ENCODE results near the gene ASAP2. TPM values are rescaled to one million over a fixed set of nuclear protein-coding genes. Genes with fewer than 3 reads are reported as not detected.
A peak's percentile ranks its signal among the peaks of the same experiment; 100 is the strongest.

The ASAP2 gene
- total and polyA plus RNA-seq, 9 of the 15 experiments (the other 6 are each of a cell fraction or from before 2014, with no cell fraction given): 0.06 to 4.3 (median 3.1) TPM

DNA sequence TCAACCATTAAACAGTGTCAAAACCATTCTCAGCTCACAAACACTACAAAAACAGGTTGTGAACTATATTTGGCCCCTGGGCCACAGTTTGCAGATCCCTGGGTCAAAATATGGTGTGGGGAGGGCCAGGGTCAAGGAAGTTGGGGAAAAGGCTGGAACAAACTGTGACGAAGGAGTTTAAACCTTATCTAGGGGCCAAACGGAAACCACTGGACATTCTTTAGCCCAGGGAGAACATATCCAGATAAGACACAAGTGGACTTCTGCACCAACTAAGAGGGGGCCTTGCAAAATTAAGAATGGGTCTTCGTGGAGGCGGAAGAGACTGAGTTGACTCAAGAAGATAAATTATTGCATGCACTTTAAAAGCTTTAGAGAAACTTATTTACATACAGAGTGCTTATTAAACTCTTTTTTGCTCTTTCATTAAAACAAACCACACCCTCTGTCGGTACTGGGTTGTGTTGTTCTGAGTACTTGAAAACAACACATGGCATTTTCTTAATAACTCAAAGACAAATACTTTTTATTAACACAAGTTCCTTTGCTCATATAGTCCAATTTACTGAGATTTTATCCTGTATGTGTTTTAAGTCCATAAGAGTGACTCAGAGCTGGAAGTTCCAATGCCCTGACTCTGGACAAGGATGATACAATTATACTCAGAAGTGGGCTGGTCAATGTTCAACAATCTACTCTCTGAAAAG is 5.3 kb upstream of the ASAP2 start (continued):
- TF ChIP-seq, protein P1, sequence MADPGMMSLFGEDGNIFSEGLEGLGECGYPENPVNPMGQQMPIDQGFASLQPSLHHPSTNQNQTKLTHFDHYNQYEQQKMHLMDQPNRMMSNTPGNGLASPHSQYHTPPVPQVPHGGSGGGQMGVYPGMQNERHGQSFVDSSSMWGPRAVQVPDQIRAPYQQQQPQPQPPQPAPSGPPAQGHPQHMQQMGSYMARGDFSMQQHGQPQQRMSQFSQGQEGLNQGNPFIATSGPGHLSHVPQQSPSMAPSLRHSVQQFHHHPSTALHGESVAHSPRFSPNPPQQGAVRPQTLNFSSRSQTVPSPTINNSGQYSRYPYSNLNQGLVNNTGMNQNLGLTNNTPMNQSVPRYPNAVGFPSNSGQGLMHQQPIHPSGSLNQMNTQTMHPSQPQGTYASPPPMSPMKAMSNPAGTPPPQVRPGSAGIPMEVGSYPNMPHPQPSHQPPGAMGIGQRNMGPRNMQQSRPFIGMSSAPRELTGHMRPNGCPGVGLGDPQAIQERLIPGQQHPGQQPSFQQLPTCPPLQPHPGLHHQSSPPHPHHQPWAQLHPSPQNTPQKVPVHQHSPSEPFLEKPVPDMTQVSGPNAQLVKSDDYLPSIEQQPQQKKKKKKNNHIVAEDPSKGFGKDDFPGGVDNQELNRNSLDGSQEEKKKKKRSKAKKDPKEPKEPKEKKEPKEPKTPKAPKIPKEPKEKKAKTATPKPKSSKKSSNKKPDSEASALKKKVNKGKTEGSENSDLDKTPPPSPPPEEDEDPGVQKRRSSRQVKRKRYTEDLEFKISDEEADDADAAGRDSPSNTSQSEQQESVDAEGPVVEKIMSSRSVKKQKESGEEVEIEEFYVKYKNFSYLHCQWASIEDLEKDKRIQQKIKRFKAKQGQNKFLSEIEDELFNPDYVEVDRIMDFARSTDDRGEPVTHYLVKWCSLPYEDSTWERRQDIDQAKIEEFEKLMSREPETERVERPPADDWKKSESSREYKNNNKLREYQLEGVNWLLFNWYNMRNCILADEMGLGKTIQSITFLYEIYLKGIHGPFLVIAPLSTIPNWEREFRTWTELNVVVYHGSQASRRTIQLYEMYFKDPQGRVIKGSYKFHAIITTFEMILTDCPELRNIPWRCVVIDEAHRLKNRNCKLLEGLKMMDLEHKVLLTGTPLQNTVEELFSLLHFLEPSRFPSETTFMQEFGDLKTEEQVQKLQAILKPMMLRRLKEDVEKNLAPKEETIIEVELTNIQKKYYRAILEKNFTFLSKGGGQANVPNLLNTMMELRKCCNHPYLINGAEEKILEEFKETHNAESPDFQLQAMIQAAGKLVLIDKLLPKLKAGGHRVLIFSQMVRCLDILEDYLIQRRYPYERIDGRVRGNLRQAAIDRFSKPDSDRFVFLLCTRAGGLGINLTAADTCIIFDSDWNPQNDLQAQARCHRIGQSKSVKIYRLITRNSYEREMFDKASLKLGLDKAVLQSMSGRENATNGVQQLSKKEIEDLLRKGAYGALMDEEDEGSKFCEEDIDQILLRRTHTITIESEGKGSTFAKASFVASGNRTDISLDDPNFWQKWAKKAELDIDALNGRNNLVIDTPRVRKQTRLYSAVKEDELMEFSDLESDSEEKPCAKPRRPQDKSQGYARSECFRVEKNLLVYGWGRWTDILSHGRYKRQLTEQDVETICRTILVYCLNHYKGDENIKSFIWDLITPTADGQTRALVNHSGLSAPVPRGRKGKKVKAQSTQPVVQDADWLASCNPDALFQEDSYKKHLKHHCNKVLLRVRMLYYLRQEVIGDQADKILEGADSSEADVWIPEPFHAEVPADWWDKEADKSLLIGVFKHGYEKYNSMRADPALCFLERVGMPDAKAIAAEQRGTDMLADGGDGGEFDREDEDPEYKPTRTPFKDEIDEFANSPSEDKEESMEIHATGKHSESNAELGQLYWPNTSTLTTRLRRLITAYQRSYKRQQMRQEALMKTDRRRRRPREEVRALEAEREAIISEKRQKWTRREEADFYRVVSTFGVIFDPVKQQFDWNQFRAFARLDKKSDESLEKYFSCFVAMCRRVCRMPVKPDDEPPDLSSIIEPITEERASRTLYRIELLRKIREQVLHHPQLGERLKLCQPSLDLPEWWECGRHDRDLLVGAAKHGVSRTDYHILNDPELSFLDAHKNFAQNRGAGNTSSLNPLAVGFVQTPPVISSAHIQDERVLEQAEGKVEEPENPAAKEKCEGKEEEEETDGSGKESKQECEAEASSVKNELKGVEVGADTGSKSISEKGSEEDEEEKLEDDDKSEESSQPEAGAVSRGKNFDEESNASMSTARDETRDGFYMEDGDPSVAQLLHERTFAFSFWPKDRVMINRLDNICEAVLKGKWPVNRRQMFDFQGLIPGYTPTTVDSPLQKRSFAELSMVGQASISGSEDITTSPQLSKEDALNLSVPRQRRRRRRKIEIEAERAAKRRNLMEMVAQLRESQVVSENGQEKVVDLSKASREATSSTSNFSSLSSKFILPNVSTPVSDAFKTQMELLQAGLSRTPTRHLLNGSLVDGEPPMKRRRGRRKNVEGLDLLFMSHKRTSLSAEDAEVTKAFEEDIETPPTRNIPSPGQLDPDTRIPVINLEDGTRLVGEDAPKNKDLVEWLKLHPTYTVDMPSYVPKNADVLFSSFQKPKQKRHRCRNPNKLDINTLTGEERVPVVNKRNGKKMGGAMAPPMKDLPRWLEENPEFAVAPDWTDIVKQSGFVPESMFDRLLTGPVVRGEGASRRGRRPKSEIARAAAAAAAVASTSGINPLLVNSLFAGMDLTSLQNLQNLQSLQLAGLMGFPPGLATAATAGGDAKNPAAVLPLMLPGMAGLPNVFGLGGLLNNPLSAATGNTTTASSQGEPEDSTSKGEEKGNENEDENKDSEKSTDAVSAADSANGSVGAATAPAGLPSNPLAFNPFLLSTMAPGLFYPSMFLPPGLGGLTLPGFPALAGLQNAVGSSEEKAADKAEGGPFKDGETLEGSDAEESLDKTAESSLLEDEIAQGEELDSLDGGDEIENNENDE (IDR thresholded peaks at IDR 0.05; ENCODE audit: low read depth, low read length): no peak
- TF ChIP-seq MYNN (IDR thresholded peaks at IDR 0.05) (0 out of 2 replicates have a peak, but pooled peaks have one; percentile 5), MYNN (CRISPR knock-in tag; IDR thresholded peaks at IDR 0.05) (no peak), CBFA2T2 (conservative IDR thresholded peaks at IDR 0.05) (peak; percentile 47; the same call in 1 of the 2 replicates), POLR2B (IDR thresholded peaks at IDR 0.05; ENCODE audit: low read depth, partially characterized antibody) (no peak), CREM (IDR thresholded peaks at IDR 0.05; ENCODE audit: low read depth) (peak; percentile 76), PCBP2 (IDR thresholded peaks at IDR 0.05; ENCODE audit: low read depth, low read length, poor library complexity, severe bottlenecking) (no peak), EZH2 (IDR thresholded peaks at IDR 0.05; ENCODE audit: borderline replicate concordance, low read depth, low read length) (no peak), SNRNP70 (optimal IDR thresholded peaks at IDR 0.05; ENCODE audit: low read depth, low read length) (no peak), PTTG1 (tag; IDR thresholded peaks at IDR 0.05; ENCODE audit: low read depth) (no peak), HLTF (IDR thresholded peaks at IDR 0.05) (no peak), ZSCAN29 (IDR thresholded peaks at IDR 0.05) (no peak), ADNP (tag; IDR thresholded peaks at IDR 0.05) (no peak), ZNF780A (CRISPR knock-in tag; IDR thresholded peaks at IDR 0.05) (no peak), NCOA2 (IDR thresholded peaks at IDR 0.05; ENCODE audit: partially characterized antibody in 2 of 2) (no peak)
- TF ChIP-seq, protein P2, sequence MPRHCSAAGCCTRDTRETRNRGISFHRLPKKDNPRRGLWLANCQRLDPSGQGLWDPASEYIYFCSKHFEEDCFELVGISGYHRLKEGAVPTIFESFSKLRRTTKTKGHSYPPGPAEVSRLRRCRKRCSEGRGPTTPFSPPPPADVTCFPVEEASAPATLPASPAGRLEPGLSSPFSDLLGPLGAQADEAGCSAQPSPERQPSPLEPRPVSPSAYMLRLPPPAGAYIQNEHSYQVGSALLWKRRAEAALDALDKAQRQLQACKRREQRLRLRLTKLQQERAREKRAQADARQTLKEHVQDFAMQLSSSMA (CRISPR knock-in tag; IDR thresholded peaks at IDR 0.05): no peak
- TF ChIP-seq, protein P3, sequence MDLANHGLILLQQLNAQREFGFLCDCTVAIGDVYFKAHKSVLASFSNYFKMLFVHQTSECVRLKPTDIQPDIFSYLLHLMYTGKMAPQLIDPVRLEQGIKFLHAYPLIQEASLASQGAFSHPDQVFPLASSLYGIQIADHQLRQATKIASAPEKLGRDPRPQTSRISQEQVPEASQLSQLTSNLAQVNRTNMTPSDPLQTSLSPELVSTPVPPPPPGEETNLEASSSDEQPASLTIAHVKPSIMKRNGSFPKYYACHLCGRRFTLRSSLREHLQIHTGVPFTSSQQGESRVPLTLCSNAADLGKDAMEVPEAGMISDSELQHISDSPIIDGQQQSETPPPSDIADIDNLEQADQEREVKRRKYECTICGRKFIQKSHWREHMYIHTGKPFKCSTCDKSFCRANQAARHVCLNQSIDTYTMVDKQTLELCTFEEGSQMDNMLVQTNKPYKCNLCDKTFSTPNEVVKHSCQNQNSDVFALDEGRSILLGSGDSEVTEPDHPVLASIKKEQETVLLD (IDR thresholded peaks at IDR 0.05): no peak
